Natural killer cell (primary cell): ENCODE measurements around the gene RBM38. TPM values are rescaled to one million over a fixed set of nuclear protein-coding genes. Genes with fewer than 3 reads are reported as not detected.

Source experiments
- ATAC-seq, 3 donors: fragments of 150-1000 bp in 2 of 3; fragments of 200-7000 bp in 1 of 3; cut with Tn5 transposase; 1 replicate in 1 of 3; 2 replicates in 2 of 3; pipeline ENCODE4 v1.10.0; 2021; ENCODE audit warnings: mild to moderate bottlenecking in 2 of 3, moderate library complexity in 2 of 3
- DNase-seq, 2 donors: peaks; one replicate each; pipeline versions ENCODE4 v3.0.0 to v3.0.0-alpha.2; 2013 to 2021; ENCODE audit warnings: mixed read lengths in 1 of 2
- H3K27ac ChIP-seq: one replicate; pipeline ENCODE4 v1.5.1; 2013; ENCODE audit warnings: mild to moderate bottlenecking, low read length
- H3K27me3 ChIP-seq: one replicate; pipeline ENCODE4 v1.6.1; 2013; ENCODE audit warnings: low read length; ENCODE audit not compliant: control insufficient read depth, insufficient read depth
- H3K36me3 ChIP-seq: one replicate; pipeline ENCODE4 v1.6.1; 2013; ENCODE audit warnings: low read length; ENCODE audit not compliant: control insufficient read depth, insufficient read depth
- H3K4me1 ChIP-seq: one replicate; pipeline ENCODE4 v1.6.1; 2013; ENCODE audit warnings: low read length; ENCODE audit not compliant: control insufficient read depth, insufficient read depth
- H3K4me3 ChIP-seq: one replicate; pipeline ENCODE4 v1.5.1; 2013; ENCODE audit warnings: low read length
- H3K9me3 ChIP-seq: one replicate; pipeline ENCODE4 v1.6.1; 2013; ENCODE audit warnings: low read length; ENCODE audit not compliant: control insufficient read depth, insufficient read depth
- H3K27ac Mint-ChIP-seq, 2 donors: one replicate each; pipeline ENCODE4 v1.8.0; 2022; ENCODE audit warnings: mild to moderate bottlenecking in 2 of 2, mixed read lengths in 2 of 2, moderate library complexity in 1 of 2
- H3K27me3 Mint-ChIP-seq, 2 donors: one replicate each; pipeline ENCODE4 v1.8.0; 2022; ENCODE audit warnings: low read depth in 2 of 2, mixed read lengths in 2 of 2
- H3K36me3 Mint-ChIP-seq: one replicate; pipeline ENCODE4 v1.8.0; 2022; ENCODE audit warnings: mixed read lengths
- H3K4me1 Mint-ChIP-seq, 2 donors: one replicate each; pipeline ENCODE4 v1.8.0; 2022; ENCODE audit warnings: mixed read lengths in 2 of 2
- H3K4me3 Mint-ChIP-seq: one replicate; pipeline ENCODE4 v1.8.0; 2022; ENCODE audit warnings: mild to moderate bottlenecking, moderate library complexity, mixed read lengths
- H3K9me3 Mint-ChIP-seq, 2 donors: one replicate each; pipeline ENCODE4 v1.8.0; 2022; ENCODE audit warnings: mixed read lengths in 2 of 2
- WGBS: methylation state at CpG from one replicate; pipeline ENCODE4 v1.1.7; 2013; ENCODE audit warnings: missing lambda C conversion rate; ENCODE audit not compliant: insufficient coverage; 5-methylcytosine and 5-hydroxymethylcytosine counted together
- intact Hi-C: fragments of 100-400 bp; cut with micrococcal nuclease; formaldehyde crosslinking; loops from one replicate; pipeline ENCODE4 v1.14.2; 2022
- total RNA-seq, 4 donors: library from RNA; stranded (reverse); fragments of 120-200 nt in 1 of 4; gene quantifications; one replicate each; pipeline versions ENCODE4 v1.2.3 to v1.2.4, GENCODE V29; 2013 to 2022
- TF ChIP-seq, protein P1 (sequence below): fragments of 200-600 bp; IDR thresholded peaks from one replicate; pipeline ENCODE4 v1.8.0; 2022; ENCODE audit warnings: antibody characterized with exemption

RBM38 gene
- total RNA-seq, 3 donors from 2014 or later (not counting 1 experiment from before 2014, with no cell fraction given) = 217 to 392 (median 264) TPM

DNA sequence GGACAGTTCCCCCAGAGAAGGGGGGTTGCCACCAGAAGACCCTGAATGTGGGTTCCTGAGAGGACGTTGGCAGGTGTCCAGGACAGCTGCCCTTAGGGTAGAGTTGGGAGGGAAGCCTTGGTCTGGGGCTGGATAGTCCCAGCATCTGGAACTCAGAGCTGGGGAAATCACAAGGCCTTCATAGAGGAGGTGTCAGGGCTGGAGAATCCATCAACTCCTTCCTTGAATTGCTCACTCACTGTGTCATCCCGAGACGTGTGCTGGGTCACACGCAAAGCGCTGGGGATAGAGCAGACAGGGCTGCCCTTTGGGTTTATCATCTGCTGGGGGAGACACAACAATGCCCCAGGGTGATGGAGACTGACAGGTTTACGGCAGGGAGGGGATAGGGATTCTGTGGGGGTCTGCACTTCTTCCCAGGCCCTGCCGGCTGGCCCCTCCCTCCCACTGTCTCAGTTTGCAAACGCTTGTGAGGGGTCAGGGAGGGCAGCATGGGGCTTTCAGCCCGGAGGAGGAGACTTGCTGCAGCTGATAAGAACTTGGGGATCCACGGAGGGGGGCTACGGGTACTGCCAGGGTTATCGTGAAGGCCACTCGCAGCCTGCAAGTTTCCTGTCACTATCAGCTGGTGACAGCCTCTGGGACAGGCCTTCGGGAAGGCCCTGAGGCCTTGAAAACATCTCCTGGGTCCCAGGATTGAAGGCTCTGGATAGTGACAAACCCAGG, 18.6 kb downstream of the RBM38 start:
- no peak for DNase-seq
- no peak overlapping the region for H3K27ac ChIP-seq
- H3K4me1 Mint-ChIP-seq = peaks cover 36 to 71% of the 10 kb centered on the region in 2 donors

DNA sequence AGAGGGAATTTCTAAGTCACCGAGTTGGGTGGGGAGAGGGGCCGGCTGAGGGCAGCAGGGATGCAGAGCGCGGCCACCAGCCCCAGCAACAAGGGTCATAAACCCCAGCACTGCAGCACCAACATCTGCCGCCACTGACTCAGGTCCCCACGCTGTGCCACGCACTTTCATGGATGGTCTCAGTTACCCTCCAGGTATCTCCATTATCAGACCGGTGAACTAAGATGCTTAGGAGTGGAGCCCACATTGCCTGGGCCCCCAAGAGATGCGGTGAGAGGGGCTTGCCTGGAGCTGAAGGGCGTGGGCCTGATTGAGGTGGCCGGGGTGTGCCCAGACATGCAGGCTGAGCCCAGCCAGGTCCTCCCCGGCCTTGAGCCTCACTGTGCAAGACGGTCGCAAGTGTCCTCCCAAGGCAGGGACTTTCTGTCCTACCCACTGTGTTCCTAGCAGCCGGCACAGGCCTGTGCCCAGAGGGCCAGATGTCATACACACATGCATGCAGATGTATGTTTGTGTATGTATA, 19.3 kb downstream of the RBM38 start:
- H3K27ac Mint-ChIP-seq = peak overlapping the region; percentile 33 to 42
- no peaks in the 10 kb centered on the region for H3K36me3 Mint-ChIP-seq

More for the DNA sequence above, 18.6 kb downstream of the RBM38 start:
- no peaks in the 10 kb centered on the region for H3K36me3 Mint-ChIP-seq
- H3K27ac Mint-ChIP-seq = peak overlapping the region; percentile 33 to 42
- TF ChIP-seq, protein P1, sequence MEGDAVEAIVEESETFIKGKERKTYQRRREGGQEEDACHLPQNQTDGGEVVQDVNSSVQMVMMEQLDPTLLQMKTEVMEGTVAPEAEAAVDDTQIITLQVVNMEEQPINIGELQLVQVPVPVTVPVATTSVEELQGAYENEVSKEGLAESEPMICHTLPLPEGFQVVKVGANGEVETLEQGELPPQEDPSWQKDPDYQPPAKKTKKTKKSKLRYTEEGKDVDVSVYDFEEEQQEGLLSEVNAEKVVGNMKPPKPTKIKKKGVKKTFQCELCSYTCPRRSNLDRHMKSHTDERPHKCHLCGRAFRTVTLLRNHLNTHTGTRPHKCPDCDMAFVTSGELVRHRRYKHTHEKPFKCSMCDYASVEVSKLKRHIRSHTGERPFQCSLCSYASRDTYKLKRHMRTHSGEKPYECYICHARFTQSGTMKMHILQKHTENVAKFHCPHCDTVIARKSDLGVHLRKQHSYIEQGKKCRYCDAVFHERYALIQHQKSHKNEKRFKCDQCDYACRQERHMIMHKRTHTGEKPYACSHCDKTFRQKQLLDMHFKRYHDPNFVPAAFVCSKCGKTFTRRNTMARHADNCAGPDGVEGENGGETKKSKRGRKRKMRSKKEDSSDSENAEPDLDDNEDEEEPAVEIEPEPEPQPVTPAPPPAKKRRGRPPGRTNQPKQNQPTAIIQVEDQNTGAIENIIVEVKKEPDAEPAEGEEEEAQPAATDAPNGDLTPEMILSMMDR = no peak
- H3K4me1 ChIP-seq = peaks cover 61% of the 10 kb centered on the region
- no peaks in the 10 kb centered on the region for H3K9me3 ChIP-seq
- H3K27me3 Mint-ChIP-seq = no peaks in the 10 kb centered on the region
- intact Hi-C loops = no loop called here
- peaks cover 49% of the 10 kb centered on the region for H3K36me3 ChIP-seq
- 76% methylated on average over 14 of the region's 14 CpGs for WGBS
- peak overlapping the region; percentile 37 for H3K4me3 Mint-ChIP-seq
- no peak for ATAC-seq
- H3K27me3 ChIP-seq = no peaks in the 10 kb centered on the region
- no peak overlapping the region for H3K4me3 ChIP-seq
- H3K9me3 Mint-ChIP-seq = no peaks in the 10 kb centered on the region

DNA sequence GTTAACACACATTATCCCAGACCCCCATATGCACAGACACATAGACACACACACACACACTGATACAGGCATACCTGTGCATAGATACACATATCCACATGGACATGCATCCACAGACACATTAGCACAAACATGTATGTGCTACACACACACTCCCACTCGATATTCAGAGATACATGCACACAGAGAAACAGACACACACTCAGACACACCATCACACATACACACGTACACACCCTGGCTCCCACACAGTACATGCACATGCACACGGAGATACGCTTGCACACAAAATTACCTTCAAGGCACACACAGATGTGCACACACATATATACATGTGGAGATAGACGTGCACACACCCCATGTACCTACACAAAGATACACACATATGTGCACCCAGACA, 19.7 kb downstream of the RBM38 start:
- WGBS = 91% methylated on average over 5 of the region's 5 CpGs
- Mint-ChIP-seq H3K9me3 (no peaks in the 10 kb centered on the region), H3K27me3 (no peaks in the 10 kb centered on the region), H3K4me1 (peaks cover 31 to 70% of the 10 kb centered on the region in 2 donors), H3K36me3 (no peaks in the 10 kb centered on the region), H3K4me3 (peak overlapping the region; percentile 52), H3K27ac (peak overlapping the region; percentile 17 to 42)
- no peaks in the 10 kb centered on the region for H3K9me3 ChIP-seq
- H3K4me3 ChIP-seq = no peak overlapping the region
- DNase-seq (peak in 1 of 2 donors; percentile 34), ATAC-seq (peak in 1 of 3 donors; percentile 1)
- TF ChIP-seq, protein P1 = no peak
- peaks cover 50% of the 10 kb centered on the region for H3K4me1 ChIP-seq
- intact Hi-C loops = no loop called here
- no peaks in the 10 kb centered on the region for H3K27me3 ChIP-seq
- H3K27ac ChIP-seq = no peak overlapping the region
- H3K36me3 ChIP-seq = peaks cover 39% of the 10 kb centered on the region

More for the DNA sequence above, 19.3 kb downstream of the RBM38 start:
- ATAC-seq (peak in 1 of 3 donors; percentile 1), DNase-seq (no peak)
- Mint-ChIP-seq H3K4me1 (peaks cover 31 to 66% of the 10 kb centered on the region in 2 donors), H3K27me3 (no peaks in the 10 kb centered on the region), H3K9me3 (no peaks in the 10 kb centered on the region), H3K4me3 (peak overlapping the region; percentile 52)
- Histone ChIP-seq H3K27me3 (no peaks in the 10 kb centered on the region), H3K27ac (no peak overlapping the region), H3K4me3 (no peak overlapping the region), H3K9me3 (no peaks in the 10 kb centered on the region), H3K36me3 (peaks cover 43% of the 10 kb centered on the region), H3K4me1 (peaks cover 54% of the 10 kb centered on the region)
- TF ChIP-seq, protein P1 = no peak
- intact Hi-C loops = no loop called here
- 89% methylated on average over 15 of the region's 15 CpGs for WGBS
